ENCODE data around the gene BMP10. TPM values are rescaled to one million over a fixed set of nuclear protein-coding genes. Genes with fewer than 3 reads are reported as not detected.

The BMP10 gene
- total RNA-seq, 1 experiment from 2014 or later, result not detected

GRCh38 chr2:68911709-68912108, 40.5 kb upstream of the BMP10 start:
- H3K79me1 ChIP-seq (ENCODE audit: insufficient read depth, low read depth, low read length, poor library complexity, severe bottlenecking), result no peaks in the 10 kb centered on the region

More at GRCh38 chr2:68911709-68912108, 40.5 kb upstream of the BMP10 start:
- TF ChIP-seq CTCF (conservative IDR thresholded peaks at IDR 0.05), result no peak
- no peaks in the 10 kb centered on the region for H3K79me2 ChIP-seq (ENCODE audit: insufficient read depth, low read length)
- Mint-ChIP-seq H3K4me1 (peaks cover 17 to 20% of the 10 kb centered on the region in 2 experiments), H3K4me3 (no peak overlapping the region), H3K27ac (peak overlapping the region in 1 of 3 experiments; percentile 86; a peak in 1 of 7 replicates), H3K36me3 (ENCODE audit: insufficient read depth in 1 of 3, low read depth in 3 of 3) (0 out of 7 replicates have a peak, but pooled peaks cover 0 to 3% (median 0%) of the 10 kb centered on the region in 3 experiments), H3K9me3 (peaks cover 0 to 10% of the 10 kb centered on the region in 2 experiments; a peak in 2 of 5 replicates), H3K27me3 (ENCODE audit: low read depth) (no peaks in the 10 kb centered on the region)
- H3T11ph ChIP-seq (ENCODE audit: low read length), result no peak overlapping the region
- WGBS (ENCODE audit: extremely low coverage, insufficient read length, low lambda C conversion rate), result no CpG with 5 or more reads among the region's 1 CpG
- H4K8ac ChIP-seq (replicated peaks; ENCODE audit: insufficient read length, low read depth, low read length), result no peak overlapping the region
- H3K4me1 ChIP-seq (ENCODE audit: insufficient read depth, low read length), result peaks cover 5% of the 10 kb centered on the region
- H2BK20ac ChIP-seq (ENCODE audit: low read depth, low read length, poor library complexity, severe bottlenecking), result no peak overlapping the region
- H3K4ac ChIP-seq (ENCODE audit: low read depth, low read length), result no peak overlapping the region
- no peak overlapping the region for H3K27ac ChIP-seq (ENCODE audit: insufficient read length, low read depth, low read length)
- no peak overlapping the region for H3K4me2 ChIP-seq (ENCODE audit: insufficient read depth, insufficient read length, low read length)
- no peak overlapping the region for H2BK120ac ChIP-seq (ENCODE audit: low read depth, low read length, poor library complexity, severe bottlenecking)
- H3K18ac ChIP-seq (ENCODE audit: insufficient read length, low read depth, low read length), result no peak overlapping the region
- H2BK12ac ChIP-seq (ENCODE audit: insufficient read length, low read depth, low read length), result no peak overlapping the region
- no peak overlapping the region for H3K56ac ChIP-seq (ENCODE audit: insufficient read length, low read depth, low read length)
- H3K9me3 ChIP-seq (ENCODE audit: control insufficient read depth, low read depth, low read length), result no peaks in the 10 kb centered on the region
- no peak overlapping the region for H2BK5ac ChIP-seq (ENCODE audit: insufficient read length, low read length)
- H3K14ac ChIP-seq (ENCODE audit: insufficient read depth, low read length), result no peak overlapping the region
- no peak for DNase-seq
- no peak overlapping the region for H4K91ac ChIP-seq (ENCODE audit: insufficient read length, low read depth, low read length)
- no peak overlapping the region for H3K9ac ChIP-seq (ENCODE audit: extremely low read depth, insufficient read length, low read length)
- H3K23me2 ChIP-seq (ENCODE audit: insufficient read length, low read depth, low read length, poor library complexity, severe bottlenecking), result no peaks in the 10 kb centered on the region
- no peak overlapping the region for H4K5ac ChIP-seq (ENCODE audit: insufficient read length, low read depth, low read length)
- no peaks in the 10 kb centered on the region for H3K27me3 ChIP-seq (ENCODE audit: insufficient read depth, low read length)
- H2AFZ ChIP-seq (ENCODE audit: low read length), result no peak overlapping the region
- no peaks in the 10 kb centered on the region for H4K20me1 ChIP-seq (ENCODE audit: control insufficient read depth, insufficient read depth, insufficient read length)
- H2AK5ac ChIP-seq (ENCODE audit: insufficient read length, low read length), result no peak overlapping the region
- no peak overlapping the region for H3K23ac ChIP-seq (ENCODE audit: insufficient read length, low read depth, low read length)
- H2BK15ac ChIP-seq (ENCODE audit: low read depth, low read length), result no peak overlapping the region

All from H9 (cell line).